Suprapubic skin (tissue), 4 donors: ENCODE measurements around the gene MAMLD1. TPM values are rescaled to one million over a fixed set of nuclear protein-coding genes. Genes with fewer than 3 reads are reported as not detected.

Experiments
- DNase-seq, 2 donors: peaks; one replicate each; pipeline ENCODE4 v3.0.0-alpha.2; 2019; ENCODE audit warnings: low spot score in 2 of 2
- H3K27ac ChIP-seq: fragments of 200-600 bp; sonication (generic); one replicate; pipeline ENCODE4 v1.5.1; 2019
- H3K27me3 ChIP-seq: fragments of 200-600 bp; sonication (generic); one replicate; pipeline ENCODE4 v1.5.1; 2019
- H3K36me3 ChIP-seq: fragments of 200-600 bp; sonication (generic); one replicate; pipeline ENCODE4 v1.5.1; 2019
- H3K4me1 ChIP-seq: fragments of 200-600 bp; sonication (generic); one replicate; pipeline ENCODE4 v1.5.1; 2019
- H3K4me3 ChIP-seq: fragments of 200-600 bp; sonication (generic); one replicate; pipeline ENCODE4 v1.5.1; 2019; ENCODE audit warnings: mild to moderate bottlenecking
- H3K9me3 ChIP-seq: fragments of 200-600 bp; sonication (generic); one replicate; pipeline ENCODE4 v1.5.1; 2019
- CTCF ChIP-seq, 2 donors: fragments of 200-600 bp in 1 of 2; fragments of 450-650 bp in 1 of 2; sonication (generic) in 1 of 2; IDR thresholded peaks; one replicate each; pipeline ENCODE4 v1.5.1; 2016 to 2019; ENCODE audit warnings: antibody characterized with exemption in 2 of 2, mild to moderate bottlenecking in 1 of 2, moderate library complexity in 1 of 2
- EP300 ChIP-seq: sonication (generic); formaldehyde crosslinking; IDR thresholded peaks from one replicate; pipeline ENCODE4 v1.6.1; 2017; ENCODE audit warnings: antibody characterized with exemption
- POLR2A ChIP-seq, 2 donors: fragments of 450-650 bp; IDR thresholded peaks; one replicate each; pipeline ENCODE4 v1.6.1; 2017; ENCODE audit warnings: antibody characterized with exemption in 2 of 2, mild to moderate bottlenecking in 2 of 2, moderate library complexity in 2 of 2
- POLR2AphosphoS5 ChIP-seq, 3 donors: sonication (generic); formaldehyde crosslinking; IDR thresholded peaks; one replicate each; pipeline ENCODE4 v1.6.1; 2017; ENCODE audit warnings: antibody characterized with exemption in 3 of 3
- WGBS: methylation state at CpG from one replicate; pipeline ENCODE4 v1.1.5; 2018; 5-methylcytosine and 5-hydroxymethylcytosine counted together
- total RNA-seq, 4 donors: library from RNA; depleted of rRNA; stranded (reverse); fragments of >200 nt; gene quantifications; one replicate each; pipeline ENCODE4 v1.1.0, GENCODE V29; 2016

Gene MAMLD1
- total RNA-seq, 4 donors from 2014 or later, result 0.68 to 4.5 (median 3.4) TPM

DNA sequence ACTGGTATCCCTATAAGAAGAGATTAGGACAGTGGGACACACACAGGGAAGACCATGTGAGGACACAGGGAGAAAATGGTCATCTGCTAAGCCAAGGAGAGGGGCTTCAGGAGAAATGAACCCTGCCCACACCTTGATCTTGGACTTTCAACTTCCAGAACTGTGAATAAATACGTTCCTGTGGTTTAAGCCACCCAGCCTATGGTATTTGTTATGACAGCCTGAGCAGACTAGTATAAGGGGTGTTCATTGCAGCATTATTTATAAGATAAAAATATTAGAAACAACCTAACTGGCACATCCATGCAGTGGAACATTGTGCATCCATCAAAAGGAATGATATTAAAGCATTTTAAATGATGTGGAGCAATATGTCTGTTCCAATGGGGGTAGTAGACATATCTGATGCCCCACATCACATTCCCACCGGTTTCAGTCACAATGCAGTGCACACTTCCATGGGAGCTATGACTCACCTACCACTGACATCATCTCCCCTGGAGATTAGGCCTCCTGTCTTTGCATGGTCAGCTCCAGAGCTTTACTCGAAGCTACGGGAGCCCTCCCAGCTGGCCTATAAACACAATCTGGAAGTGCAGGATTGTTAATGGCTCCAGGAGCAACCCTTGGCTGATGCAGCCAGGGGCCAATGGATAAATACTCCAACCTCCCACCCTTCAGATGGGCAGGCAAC is 38.9 kb upstream of the MAMLD1 start:
- no peak for DNase-seq
- TF ChIP-seq POLR2AphosphoS5 (IDR thresholded peaks at IDR 0.05) (no peak), EP300 (no peak), CTCF (IDR thresholded peaks at IDR 0.05) (no peak), POLR2A (IDR thresholded peaks at IDR 0.05) (no peak)
- Histone ChIP-seq H3K4me3 (no peak overlapping the region), H3K27ac (no peak overlapping the region), H3K9me3 (no peaks in the 10 kb centered on the region), H3K36me3 (no peaks in the 10 kb centered on the region), H3K4me1 (no peaks in the 10 kb centered on the region), H3K27me3 (no peaks in the 10 kb centered on the region)
- 57% methylated on average over 4 of the region's 4 CpGs for WGBS

DNA sequence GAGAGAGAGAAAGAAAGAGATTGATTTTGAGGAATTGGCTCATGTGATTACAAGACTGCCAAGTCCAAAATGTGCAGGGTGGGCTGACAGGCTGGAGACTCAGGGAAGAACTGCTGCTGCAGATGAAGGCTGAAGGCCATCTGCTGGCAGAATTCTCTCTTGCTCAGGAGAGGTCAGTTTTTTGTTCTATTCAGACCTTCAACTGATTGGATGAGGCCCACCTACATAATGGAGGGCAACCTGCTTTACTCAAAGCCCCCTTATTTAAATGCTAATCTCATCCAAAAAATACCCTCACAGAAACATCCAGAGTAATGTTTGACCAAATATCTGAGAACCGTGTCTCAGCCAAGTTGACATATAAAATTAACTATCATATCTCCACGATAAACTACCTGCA is 38.2 kb upstream of the MAMLD1 start:
- H3K27me3 ChIP-seq, result no peaks in the 10 kb centered on the region
- no peaks in the 10 kb centered on the region for H3K36me3 ChIP-seq
- TF ChIP-seq POLR2A (IDR thresholded peaks at IDR 0.05) (no peak), CTCF (IDR thresholded peaks at IDR 0.05) (no peak), POLR2AphosphoS5 (IDR thresholded peaks at IDR 0.05) (no peak), EP300 (no peak)
- 82% methylated on average over 2 of the region's 2 CpGs for WGBS
- H3K9me3 ChIP-seq, result no peaks in the 10 kb centered on the region
- H3K4me1 ChIP-seq, result no peaks in the 10 kb centered on the region
- H3K27ac ChIP-seq, result no peak overlapping the region
- H3K4me3 ChIP-seq, result no peak overlapping the region
- DNase-seq, result no peak

DNA sequence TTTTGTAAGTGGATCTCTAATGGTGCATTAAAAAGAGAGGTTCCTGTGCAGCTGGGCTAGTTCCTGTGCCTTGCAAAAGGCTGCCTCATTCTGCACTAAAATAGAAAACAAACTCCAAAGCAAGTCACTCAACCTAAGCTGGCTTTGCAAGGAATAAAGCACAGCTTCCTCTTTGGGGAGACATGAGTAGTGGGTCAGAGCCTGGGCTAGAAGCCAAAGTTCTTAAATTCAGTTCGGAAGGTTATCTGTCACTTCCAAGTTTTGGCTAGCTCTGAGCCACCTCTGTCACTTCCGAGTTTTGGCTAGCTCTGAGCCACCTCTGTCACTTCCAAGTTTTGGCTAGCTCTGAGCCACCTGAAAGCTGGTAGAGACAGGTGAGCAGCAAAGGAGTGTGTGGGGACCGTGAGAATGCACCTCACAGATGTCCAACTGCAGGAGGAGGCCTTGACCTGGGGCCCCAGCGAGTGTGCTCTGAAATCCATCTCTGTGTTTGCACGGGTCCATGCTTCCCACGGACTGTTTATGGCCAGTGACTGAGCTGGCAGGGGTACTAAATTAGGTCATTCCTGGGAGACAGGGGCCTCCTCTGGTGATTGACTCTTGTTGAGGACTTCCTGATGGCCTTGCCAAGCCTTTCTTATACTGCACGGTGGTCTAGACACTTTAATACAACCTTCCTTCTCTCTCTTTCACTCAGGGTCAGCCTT is 36.4 kb upstream of the MAMLD1 start:
- H3K9me3 ChIP-seq, result no peaks in the 10 kb centered on the region
- no peak for DNase-seq
- no peaks in the 10 kb centered on the region for H3K27me3 ChIP-seq
- 62% methylated on average over 7 of the region's 7 CpGs for whole genome bisulfite sequencing
- H3K4me1 ChIP-seq, result no peaks in the 10 kb centered on the region
- no peaks in the 10 kb centered on the region for H3K36me3 ChIP-seq
- H3K27ac ChIP-seq, result no peak overlapping the region
- no peak overlapping the region for H3K4me3 ChIP-seq
- TF ChIP-seq CTCF (IDR thresholded peaks at IDR 0.05), result no peak
- TF ChIP-seq EP300, result no peak
- no peak for TF ChIP-seq POLR2A (IDR thresholded peaks at IDR 0.05)
- TF ChIP-seq POLR2AphosphoS5 (IDR thresholded peaks at IDR 0.05), result no peak

GRCh38 chrX:150329282-150329681 is 33.8 kb upstream of the MAMLD1 start:
- no peak for TF ChIP-seq EP300
- TF ChIP-seq POLR2A (IDR thresholded peaks at IDR 0.05), result no peak
- no peak for TF ChIP-seq POLR2AphosphoS5 (IDR thresholded peaks at IDR 0.05)
- TF ChIP-seq CTCF (IDR thresholded peaks at IDR 0.05), result no peak
- H3K9me3 ChIP-seq, result no peaks in the 10 kb centered on the region
- H3K27ac ChIP-seq, result no peak overlapping the region
- H3K36me3 ChIP-seq, result no peaks in the 10 kb centered on the region
- DNase-seq, result no peak
- WGBS, result 46% methylated on average over 8 of the region's 8 CpGs
- H3K27me3 ChIP-seq, result no peaks in the 10 kb centered on the region
- no peak overlapping the region for H3K4me3 ChIP-seq
- no peaks in the 10 kb centered on the region for H3K4me1 ChIP-seq

- Histone ChIP-seq H3K27ac (no peak overlapping the region), H3K4me3 (no peak overlapping the region), H3K36me3 (no peaks in the 10 kb centered on the region), H3K27me3 (no peaks in the 10 kb centered on the region), H3K9me3 (no peaks in the 10 kb centered on the region), H3K4me1 (no peaks in the 10 kb centered on the region)
- no peak for TF ChIP-seq POLR2A (IDR thresholded peaks at IDR 0.05)
- no peak for TF ChIP-seq POLR2AphosphoS5 (IDR thresholded peaks at IDR 0.05)
- TF ChIP-seq CTCF (IDR thresholded peaks at IDR 0.05), result no peak
- TF ChIP-seq EP300, result no peak
- no peak for DNase-seq
- WGBS, result 73% methylated on average over 2 of the region's 2 CpGs
Measured at GRCh38 chrX:150329868-150330267, 33.2 kb upstream of the MAMLD1 start.
